Peyer's patch (tissue), 4 donors: ENCODE measurements around the gene TNKS1BP1. TPM values are rescaled to one million over a fixed set of nuclear protein-coding genes. Genes with fewer than 3 reads are reported as not detected.
A peak's percentile ranks its signal among the peaks of the same experiment; 100 is the strongest.
"Not testable (repeated sequence)": the region's sequence is repeated elsewhere in the genome, so short reads cannot be mapped to it uniquely, and the experiment has no call there.

Experiments used
- DNase-seq, 3 donors: peaks; one replicate each; pipeline ENCODE4 v3.0.0-alpha.2; 2017 to 2019
- H3K27ac ChIP-seq, 4 donors: fragments of 200-600 bp; sonication (generic); one replicate each; pipeline ENCODE4 v1.5.1; 2016 to 2019
- H3K27me3 ChIP-seq, 2 donors: fragments of 200-600 bp; sonication (generic); one replicate each; pipeline ENCODE4 v1.5.1; 2019
- H3K36me3 ChIP-seq, 3 donors: fragments of 200-600 bp; sonication (generic); one replicate each; pipeline ENCODE4 v1.5.1; 2016 to 2019
- H3K4me1 ChIP-seq, 4 donors: fragments of 200-600 bp; sonication (generic); one replicate each; pipeline ENCODE4 v1.5.1; 2016 to 2019
- H3K4me3 ChIP-seq, 4 donors: fragments of 200-600 bp; sonication (generic); 1 replicate in 3 of 4; 2 replicates in 1 of 4; pipeline ENCODE4 v1.5.1; 2016 to 2019; ENCODE audit warnings: mild to moderate bottlenecking in 1 of 4
- H3K9me3 ChIP-seq, 4 donors: fragments of 200-600 bp; sonication (generic); one replicate each; pipeline ENCODE4 v1.5.1; 2016 to 2019; ENCODE audit warnings: mild to moderate bottlenecking in 1 of 4
- CTCF ChIP-seq, 6 experiments: fragments of 450-650 bp in 4 of 6; fragments of 200-600 bp in 2 of 6; sonication (generic) in 1 of 6; IDR thresholded peaks; one replicate each; pipeline ENCODE4 v1.5.1; 2017 to 2019; ENCODE audit warnings: antibody characterized with exemption in 6 of 6, mild to moderate bottlenecking in 3 of 6, moderate library complexity in 1 of 6
- POLR2A ChIP-seq, 2 donors: fragments of 450-650 bp; IDR thresholded peaks; one replicate each; pipeline ENCODE4 v1.5.1; 2017; ENCODE audit warnings: antibody characterized with exemption in 2 of 2, mild to moderate bottlenecking in 2 of 2, moderate library complexity in 2 of 2
- total RNA-seq, 4 donors: library from RNA; depleted of rRNA; stranded (reverse); fragments of >200 nt; gene quantifications; one replicate each; pipeline ENCODE4 v1.1.0, GENCODE V29; 2016

Gene TNKS1BP1
- total RNA-seq, 4 donors from 2014 or later: 91.8 to 156 (median 139) TPM

- Histone ChIP-seq H3K9me3 (no peaks in the 10 kb centered on the region), H3K27ac (peak overlapping the region in 1 of 4 donors; percentile 35), H3K36me3 (no peaks in the 10 kb centered on the region), H3K4me3 (no peak overlapping the region), H3K27me3 (no peaks in the 10 kb centered on the region), H3K4me1 (peaks cover 0 to 10% (median 0%) of the 10 kb centered on the region in 4 donors)
- DNase-seq: no peak
- TF ChIP-seq POLR2A (IDR thresholded peaks at IDR 0.05): no peak
- no peak for TF ChIP-seq CTCF (IDR thresholded peaks at IDR 0.05)
Observed at GRCh38 chr11:57288771-57289579, 35.8 kb downstream of the TNKS1BP1 start.

GRCh38 chr11:57287884-57288283 is 36.9 kb downstream of the TNKS1BP1 start:
- Histone ChIP-seq H3K27me3 (no peaks in the 10 kb centered on the region), H3K36me3 (no peaks in the 10 kb centered on the region), H3K27ac (no peak overlapping the region), H3K4me1 (peaks cover 0 to 10% (median 0%) of the 10 kb centered on the region in 4 donors), H3K9me3 (no peaks in the 10 kb centered on the region), H3K4me3 (no peak overlapping the region)
- no peak for TF ChIP-seq POLR2A (IDR thresholded peaks at IDR 0.05)
- TF ChIP-seq CTCF (IDR thresholded peaks at IDR 0.05): no peak
- no peak for DNase-seq

GRCh38 chr11:57283231-57283990 is 41.3 kb downstream of the TNKS1BP1 start:
- TF ChIP-seq POLR2A (IDR thresholded peaks at IDR 0.05) (no peak), CTCF (IDR thresholded peaks at IDR 0.05) (no peak)
- Histone ChIP-seq H3K9me3 (no peaks in the 10 kb centered on the region), H3K4me3 (no peak overlapping the region), H3K36me3 (no peaks in the 10 kb centered on the region), H3K27ac (no peak overlapping the region), H3K27me3 (no peaks in the 10 kb centered on the region), H3K4me1 (peaks cover 0 to 1% (median 0%) of the 10 kb centered on the region in 4 donors)
- no peak for DNase-seq

- not testable (repeated sequence) for H3K36me3 ChIP-seq, H3K27me3 ChIP-seq, H3K27ac ChIP-seq, H3K4me1 ChIP-seq, H3K9me3 ChIP-seq, H3K4me3 ChIP-seq, DNase-seq
Observed at GRCh38 chr11:57281546-57281945, 43.2 kb downstream of the TNKS1BP1 start.

GRCh38 chr11:57279116-57279515 is 45.6 kb downstream of the TNKS1BP1 start:
- no peaks in the 10 kb centered on the region for H3K4me1 ChIP-seq
- H3K4me3 ChIP-seq: no peak overlapping the region
- no peak for DNase-seq
- TF ChIP-seq CTCF (IDR thresholded peaks at IDR 0.05): no peak
- TF ChIP-seq POLR2A (IDR thresholded peaks at IDR 0.05): no peak
- H3K27me3 ChIP-seq: no peaks in the 10 kb centered on the region
- no peaks in the 10 kb centered on the region for H3K9me3 ChIP-seq
- no peak overlapping the region for H3K27ac ChIP-seq
- H3K36me3 ChIP-seq: no peaks in the 10 kb centered on the region

- no peaks in the 10 kb centered on the region for H3K27me3 ChIP-seq
- no peaks in the 10 kb centered on the region for H3K4me1 ChIP-seq
- H3K27ac ChIP-seq: no peak overlapping the region
- no peaks in the 10 kb centered on the region for H3K36me3 ChIP-seq
- TF ChIP-seq CTCF (IDR thresholded peaks at IDR 0.05) (no peak), POLR2A (IDR thresholded peaks at IDR 0.05) (no peak)
- DNase-seq: no peak
- H3K4me3 ChIP-seq: no peak overlapping the region
- no peaks in the 10 kb centered on the region for H3K9me3 ChIP-seq
Observed at GRCh38 chr11:57278721-57279095, 46.0 kb downstream of the TNKS1BP1 start.
